IMR-90 (cell line): ENCODE data around the gene RUNX3. TPM values are rescaled to one million over a fixed set of nuclear protein-coding genes. Genes with fewer than 3 reads are reported as not detected.

Source experiments
- ATAC-seq: fragments of 200-7000 bp; cut with Tn5 transposase; 2 replicates; pipeline ENCODE4 v1.9.1; 2020; ENCODE audit warnings: low read depth, mild to moderate bottlenecking, moderate library complexity
- BruUV-seq: library from RNA; stranded (reverse); fragments of 400-500 nt; replicated peaks from 2 replicates; lab custom pipeline; 2021; lab: Mats Ljungman, UMichigan
- CTCF ChIA-PET: fragments of 300-600 bp; formaldehyde crosslinking; extraction: SDS; loops from one replicate; lab custom pipeline; 2021; ENCODE audit warnings: antibody characterized with exemption; lab: Yijun Ruan, JAX
- POLR2A ChIA-PET: fragments of 300-600 bp; sonication (Branson Sonifier 250); formaldehyde crosslinking; loops from one replicate; lab custom pipeline; 2022; ENCODE audit warnings: antibody characterized with exemption; ENCODE audit not compliant: unreplicated experiment; lab: Charles Lee
- DNase-seq: peaks from one replicate; pipeline ENCODE4 v3.0.0; 2013
- H2AFZ ChIP-seq: replicated peaks from 2 replicates; pipeline ENCODE3; 2013; ENCODE audit warnings: low read length, mild to moderate bottlenecking; ENCODE audit not compliant: poor library complexity
- H2AK5ac ChIP-seq: 2 replicates; pipeline ENCODE4 v1.6.1; 2013; ENCODE audit warnings: low read depth, low read length, inconsistent platforms
- H2AK9ac ChIP-seq: replicated peaks from 2 replicates; pipeline ENCODE3; 2013; ENCODE audit warnings: mild to moderate bottlenecking, low read depth, low read length, moderate library complexity; ENCODE audit not compliant: poor library complexity
- H2BK120ac ChIP-seq: 2 replicates; pipeline ENCODE4 v1.6.1; 2013; ENCODE audit warnings: low read depth, low read length, inconsistent platforms
- H2BK15ac ChIP-seq: 3 replicates; pipeline ENCODE4 v1.6.1; 2013; ENCODE audit warnings: low read depth, low read length, inconsistent platforms
- H2BK20ac ChIP-seq: 2 replicates; pipeline ENCODE4 v1.6.1; 2013; ENCODE audit warnings: low read depth, mild to moderate bottlenecking, inconsistent platforms, low read length, moderate library complexity
- H2BK5ac ChIP-seq: 2 replicates; pipeline ENCODE4 v1.6.1; 2013; ENCODE audit warnings: mild to moderate bottlenecking, low read depth, low read length, inconsistent platforms; ENCODE audit not compliant: poor library complexity, severe bottlenecking
- H3K14ac ChIP-seq: replicated peaks from 2 replicates; pipeline ENCODE4 v1.6.1; 2013; ENCODE audit warnings: low read depth, low read length, inconsistent platforms
- H3K18ac ChIP-seq: 2 replicates; pipeline ENCODE4 v1.6.1; 2013; ENCODE audit warnings: low read depth, low read length, control low read depth
- H3K23ac ChIP-seq: 2 replicates; pipeline ENCODE4 v1.6.1; 2013; ENCODE audit warnings: low read depth, low read length, inconsistent platforms
- H3K27ac ChIP-seq: 2 replicates; pipeline ENCODE4 v1.5.1; 2013; ENCODE audit warnings: mild to moderate bottlenecking, control low read depth, low read length; ENCODE audit not compliant: insufficient read depth
- H3K27me3 ChIP-seq: 2 replicates; pipeline ENCODE4 v1.6.1; 2013; ENCODE audit warnings: low read length; ENCODE audit not compliant: control insufficient read depth, insufficient read depth
- H3K36me3 ChIP-seq: 2 replicates; pipeline ENCODE4 v1.6.1; 2013; ENCODE audit warnings: low read length, mixed read lengths; ENCODE audit not compliant: control insufficient read depth, insufficient read depth
- H3K4ac ChIP-seq: 2 replicates; pipeline ENCODE4 v1.6.1; 2013; ENCODE audit warnings: low read depth, low read length, inconsistent platforms
- H3K4me1 ChIP-seq: 2 replicates; pipeline ENCODE4 v1.6.1; 2013; ENCODE audit warnings: low read length, mixed read lengths; ENCODE audit not compliant: control insufficient read depth, insufficient read depth
- H3K4me2 ChIP-seq: 2 replicates; pipeline ENCODE4 v1.6.1; 2013; ENCODE audit warnings: low read depth, mild to moderate bottlenecking, control low read depth, low read length, moderate library complexity
- H3K4me3 ChIP-seq: 2 replicates; pipeline ENCODE4 v1.5.1; 2013; ENCODE audit warnings: low read depth, mild to moderate bottlenecking, control low read depth, low read length, moderate library complexity; ENCODE audit not compliant: insufficient read depth
- H3K56ac ChIP-seq: 2 replicates; pipeline ENCODE4 v1.6.1; 2013; ENCODE audit warnings: low read length, inconsistent platforms; ENCODE audit not compliant: insufficient read depth; ENCODE audit errors: extremely low read depth
- H3K79me1 ChIP-seq, 2 experiments: 2 replicates each; pipeline ENCODE4 v1.6.1; 2013; ENCODE audit warnings: low read length in 2 of 2, inconsistent platforms in 1 of 2, low read depth in 1 of 2
- H3K9ac ChIP-seq: 2 replicates; pipeline ENCODE4 v1.6.1; 2013; ENCODE audit warnings: low read depth, low read length, control low read depth
- H3K9me1 ChIP-seq: 2 replicates; pipeline ENCODE4 v1.6.1; 2013; ENCODE audit warnings: low read length, inconsistent platforms; ENCODE audit not compliant: insufficient read depth
- H3K9me3 ChIP-seq: 2 replicates; pipeline ENCODE4 v1.6.1; 2013; ENCODE audit warnings: low read length; ENCODE audit not compliant: control insufficient read depth, insufficient read depth
- H4K20me1 ChIP-seq: 2 replicates; pipeline ENCODE4 v1.6.1; 2013; ENCODE audit warnings: low read length, inconsistent platforms; ENCODE audit not compliant: insufficient read depth
- H4K5ac ChIP-seq: 2 replicates; pipeline ENCODE4 v1.6.1; 2013; ENCODE audit warnings: mild to moderate bottlenecking, low read depth, low read length, control low read depth
- H4K8ac ChIP-seq, 2 experiments: 2 replicates each; pipeline ENCODE4 v1.6.1; 2013; ENCODE audit warnings: low read depth in 2 of 2, low read length in 2 of 2, control low read depth in 1 of 2, inconsistent platforms in 1 of 2
- H4K91ac ChIP-seq: 2 replicates; pipeline ENCODE4 v1.6.1; 2013; ENCODE audit warnings: low read depth, low read length, inconsistent platforms; ENCODE audit not compliant: insufficient read depth
- CHD1 ChIP-seq: IDR thresholded peaks from 2 replicates; pipeline ENCODE4 v1.6.1; 2012; ENCODE audit warnings: low read depth, low read length, improper control_type of control experiment
- FOS ChIP-seq: fragments of 150-350 bp; IDR thresholded peaks from 2 replicates; pipeline ENCODE4 v1.6.1; 2016; ENCODE audit warnings: low read depth, low read length
- MAFK ChIP-seq: IDR thresholded peaks from 2 replicates; pipeline ENCODE4 v1.6.1; 2012; ENCODE audit warnings: low read depth, low read length, improper control_type of control experiment
- POLR2A ChIP-seq: IDR thresholded peaks from 2 replicates; pipeline ENCODE4 v1.6.1; 2012; ENCODE audit warnings: mild to moderate bottlenecking, low read depth, low read length
- SMC3 ChIP-seq: fragments of 150-350 bp; IDR thresholded peaks from 2 replicates; pipeline ENCODE4 v1.6.1; 2016; ENCODE audit warnings: low read depth, mild to moderate bottlenecking, antibody characterized with exemption, low read length, moderate library complexity
- WGBS, 2 experiments: methylation state at CpG; one replicate each; pipeline versions ENCODE4 v1.1.5 to v1.1.7; 2013; ENCODE audit warnings: missing lambda C conversion rate in 2 of 2; ENCODE audit not compliant: insufficient read length in 1 of 2; ENCODE audit errors: extremely low coverage in 2 of 2; 5-methylcytosine and 5-hydroxymethylcytosine counted together
- dilution Hi-C: fragments of 300-500 bp; cut with HindIII; formaldehyde crosslinking; loops from one replicate; pipeline ENCODE4 v1.14.3; 2018; ENCODE audit warnings: low sequenced_read_pairs; ENCODE audit not compliant: unreplicated experiment
- in situ Hi-C: fragments of 300-500 bp; cut with MboI; formaldehyde crosslinking; loops from 3 replicates; pipeline ENCODE4 v1.14.3; 2019; ENCODE audit warnings: low sequenced_read_pairs, inconsistent platforms, mixed read lengths
- intact Hi-C: fragments of 100-400 bp; cut with micrococcal nuclease; formaldehyde crosslinking; loops from 2 replicates; pipeline ENCODE4 v1.10.0; 2022
- polyA plus RNA-seq, 3 experiments: library from polyadenylated mRNA; depleted of rRNA; stranded (reverse); fragments of >200 nt; gene quantifications; 2 replicates each; pipeline ENCODE4 v1.2.3, GENCODE V29; 2012; ENCODE audit warnings: low replicate concordance in 1 of 3
- total RNA-seq: library from RNA; depleted of rRNA; stranded (reverse); fragments of >200 nt; gene quantifications from 2 replicates; pipeline ENCODE4 v1.2.3, GENCODE V29; 2012

RUNX3 gene
- total and polyA plus RNA-seq, 2 of the 4 experiments (the other 2 are of a cell fraction), result 0.07 TPM; not detected in 1

- H3K27ac ChIP-seq, result no peak overlapping the region
- H3K4me2 ChIP-seq, result peak overlapping the region; percentile 35; the same call in 1 of the 2 replicates
- no peak overlapping the region for H2BK20ac ChIP-seq
- peak overlapping the region; percentile 43; the same call in 1 of the 2 replicates for H2AK5ac ChIP-seq
- H2BK15ac ChIP-seq, result no peak overlapping the region
- TF ChIP-seq SMC3 (no peak), MAFK (no peak), FOS (no peak), POLR2A (no peak), CHD1 (no peak)
- intact Hi-C loops (loop anchor here (1.0 to 2.0 kb wide), 3 partner anchors 106 to 273 kb away; no protein-coding TSS in a partner anchor), in situ Hi-C loops (loop anchor here (5.0 to 10.0 kb wide), 2 partner anchors 171 to 273 kb away; no protein-coding TSS in a partner anchor), dilution Hi-C loops (no loop called here)
- no peak overlapping the region; the same call in 1 of the 2 replicates for H4K91ac ChIP-seq
- no peak overlapping the region for H3K14ac ChIP-seq
- H3K18ac ChIP-seq, result no peak overlapping the region
- peaks cover 3% of the 10 kb centered on the region; the same call in 1 of the 2 replicates for H3K9me1 ChIP-seq
- no peak overlapping the region for H2BK5ac ChIP-seq
- ATAC-seq (no peak; the same call in 1 of the 2 replicates), DNase-seq (no peak)
- H3K56ac ChIP-seq, result no peak overlapping the region
- POLR2A ChIA-PET, result no interaction called here
- H3K9ac ChIP-seq, result no peak overlapping the region
- 5% methylated on average over 49 of the region's 63 CpGs; no CpG with 5 or more reads in 1 of the 2 experiments for WGBS, 2 experiments
- H4K5ac ChIP-seq, result no peak overlapping the region
- no peak overlapping the region for H3K23ac ChIP-seq
- H3K4ac ChIP-seq, result no peak overlapping the region
- peak overlapping the region; percentile 37 for H2AFZ ChIP-seq
- H3K4me3 ChIP-seq, result no peak overlapping the region
- H4K8ac ChIP-seq, result peak overlapping the region in 1 of 2 experiments; percentile 54; a peak in 1 of 4 replicates
- H3K79me1 ChIP-seq, result no peaks in the 10 kb centered on the region
- no peak overlapping the region for H2BK120ac ChIP-seq
- CTCF ChIA-PET, result interaction anchor here (1.8 kb wide), 1 partner anchor 105 kb away, joined by 7 read pairs; no protein-coding TSS in a partner anchor
- H4K20me1 ChIP-seq, result peaks cover 18% of the 10 kb centered on the region
- H3K36me3 ChIP-seq, result no peaks in the 10 kb centered on the region
- BruUV-seq, result no TSS peak
- no peak overlapping the region for H2AK9ac ChIP-seq
- H3K27me3 ChIP-seq, result peaks cover 86% of the 10 kb centered on the region
- no peaks in the 10 kb centered on the region; the same call in 1 of the 2 replicates for H3K9me3 ChIP-seq
- peaks cover 2% of the 10 kb centered on the region; the same call in 1 of the 2 replicates for H3K4me1 ChIP-seq
Measured at GRCh38 chr1:24931468-24932231, 1.6 kb upstream of the RUNX3 start.
